Ovary (tissue), 3 donors: ENCODE data around the gene ACER2.

ENCODE experiments used
- EP300 ChIP-seq: sonication (generic); formaldehyde crosslinking; IDR thresholded peaks from one replicate; pipeline ENCODE4 v1.6.1; 2017; ENCODE audit warnings: antibody characterized with exemption
- POLR2A ChIP-seq: fragments of 450-650 bp; IDR thresholded peaks from one replicate; pipeline ENCODE4 v1.6.1; 2017; ENCODE audit warnings: antibody characterized with exemption, mild to moderate bottlenecking, moderate library complexity
- TF ChIP-seq, protein P1 (sequence below), 3 donors: fragments of 450-650 bp in 2 of 3; fragments of 200-600 bp in 1 of 3; IDR thresholded peaks; one replicate each; pipeline versions ENCODE4 v1.5.1 to v1.8.0; 2016 to 2022; ENCODE audit warnings: antibody characterized with exemption in 3 of 3, mild to moderate bottlenecking in 1 of 3
- donor health status: DM: no; HTN: no; CAD: no.

GRCh38 chr9:19381656-19382055, 27.2 kb upstream of the ACER2 start:
- TF ChIP-seq EP300: no peak
- TF ChIP-seq, protein P1, sequence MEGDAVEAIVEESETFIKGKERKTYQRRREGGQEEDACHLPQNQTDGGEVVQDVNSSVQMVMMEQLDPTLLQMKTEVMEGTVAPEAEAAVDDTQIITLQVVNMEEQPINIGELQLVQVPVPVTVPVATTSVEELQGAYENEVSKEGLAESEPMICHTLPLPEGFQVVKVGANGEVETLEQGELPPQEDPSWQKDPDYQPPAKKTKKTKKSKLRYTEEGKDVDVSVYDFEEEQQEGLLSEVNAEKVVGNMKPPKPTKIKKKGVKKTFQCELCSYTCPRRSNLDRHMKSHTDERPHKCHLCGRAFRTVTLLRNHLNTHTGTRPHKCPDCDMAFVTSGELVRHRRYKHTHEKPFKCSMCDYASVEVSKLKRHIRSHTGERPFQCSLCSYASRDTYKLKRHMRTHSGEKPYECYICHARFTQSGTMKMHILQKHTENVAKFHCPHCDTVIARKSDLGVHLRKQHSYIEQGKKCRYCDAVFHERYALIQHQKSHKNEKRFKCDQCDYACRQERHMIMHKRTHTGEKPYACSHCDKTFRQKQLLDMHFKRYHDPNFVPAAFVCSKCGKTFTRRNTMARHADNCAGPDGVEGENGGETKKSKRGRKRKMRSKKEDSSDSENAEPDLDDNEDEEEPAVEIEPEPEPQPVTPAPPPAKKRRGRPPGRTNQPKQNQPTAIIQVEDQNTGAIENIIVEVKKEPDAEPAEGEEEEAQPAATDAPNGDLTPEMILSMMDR (IDR thresholded peaks at IDR 0.05): no peak
- TF ChIP-seq POLR2A: no peak
